Activated CD8-positive, alpha-beta memory T cell treated with anti-CD3 and anti-CD28 coated beads for 1 hour (primary cell): Measurements from ENCODE around the gene CBX5.
"Not testable (repeated sequence)": the region's sequence is repeated elsewhere in the genome, so short reads cannot be mapped to it uniquely, and the experiment has no call there.

Source experiments
- DNase-seq, 2 donors: peaks; one replicate each; pipeline ENCODE4 v3.0.0-alpha.2; 2020; ENCODE audit warnings: low read depth in 1 of 2; ENCODE audit errors: extremely low read depth in 1 of 2

CBX5 gene

GRCh38 chr12:54200412-54200811, 79.5 kb downstream of the CBX5 start:
- no peak for DNase-seq

GRCh38 chr12:54199917-54200316, 80.0 kb downstream of the CBX5 start:
- DNase-seq: no peak

GRCh38 chr12:54199034-54199433, 80.9 kb downstream of the CBX5 start:
- DNase-seq: no peak

- no peak for DNase-seq
These were observed 82.5 kb downstream of the CBX5 start for GRCh38 chr12:54197431-54197909.

- DNase-seq: no peak
These were observed 82.9 kb downstream of the CBX5 start for GRCh38 chr12:54197010-54197409.

- DNase-seq: no peak
These were observed 83.5 kb downstream of the CBX5 start for GRCh38 chr12:54196396-54196795.

GRCh38 chr12:54195737-54196347, 84.1 kb downstream of the CBX5 start:
- no peak for DNase-seq

- no peak for DNase-seq
These were observed 84.7 kb downstream of the CBX5 start for GRCh38 chr12:54195080-54195736.

GRCh38 chr12:54194611-54195010, 85.3 kb downstream of the CBX5 start:
- DNase-seq: not testable (repeated sequence)

- no peak for DNase-seq
These were observed 86.5 kb downstream of the CBX5 start for GRCh38 chr12:54193434-54193833.

GRCh38 chr12:54191550-54192022, 88.3 kb downstream of the CBX5 start:
- DNase-seq: peak; percentile 42 to 60

GRCh38 chr12:54191126-54191525, 88.8 kb downstream of the CBX5 start:
- no peak for DNase-seq

GRCh38 chr12:54189198-54189539, 90.8 kb downstream of the CBX5 start:
- no peak for DNase-seq

- DNase-seq: no peak
These were observed 92.8 kb downstream of the CBX5 start for GRCh38 chr12:54187075-54187474.

GRCh38 chr12:54185919-54186318, 94.0 kb downstream of the CBX5 start:
- DNase-seq: no peak

GRCh38 chr12:54185297-54185696, 94.6 kb downstream of the CBX5 start:
- not testable (repeated sequence) for DNase-seq

GRCh38 chr12:54184024-54184805, 95.7 kb downstream of the CBX5 start:
- no peak for DNase-seq

- no peak for DNase-seq
These were observed 96.9 kb downstream of the CBX5 start for GRCh38 chr12:54182981-54183380.

GRCh38 chr12:54182086-54182485, 97.8 kb downstream of the CBX5 start:
- no peak for DNase-seq
